Measurements from ENCODE around the gene PSMC4. TPM values are rescaled to one million over a fixed set of nuclear protein-coding genes. Genes with fewer than 3 reads are reported as not detected.

The PSMC4 gene
- total RNA-seq, 1 experiment from 2014 or later: 2,386 TPM

- H3K27me3 ChIP-seq (ENCODE audit: control insufficient read depth, insufficient read depth, low read length): no peaks in the 10 kb centered on the region
- POLR2A ChIA-PET: interaction anchor here (0.5 to 0.7 kb wide), 4 partner anchors 21 to 303 kb away, joined by 3 to 14 read pairs (median 8); no protein-coding TSS in a partner anchor
- intact Hi-C loops (cut with micrococcal nuclease; ENCODE audit: unreplicated experiment) (no loop called here), in situ Hi-C loops (cut with HindIII; ENCODE audit: low pct_unique_long_range_greater_than_20kb, low sequenced_read_pairs) (loop anchor here (5.0 kb wide), 1 partner anchor 184 kb away; no protein-coding TSS in a partner anchor)
- peaks cover 99% of the 10 kb centered on the region for H3K9me3 ChIP-seq (ENCODE audit: control insufficient read depth, insufficient read depth, low read depth, low read length)
- no TSS peak for BruUV-seq (replicated peaks)
- no peak for ATAC-seq
- no peak for DNase-seq (ENCODE audit: low read depth, low spot score)
- H3K27ac ChIP-seq (ENCODE audit: low read length): no peak overlapping the region
- no peak for TF ChIP-seq SIN3A (IDR thresholded peaks at IDR 0.05; ENCODE audit: borderline replicate concordance, insufficient read depth, low read depth, low read length)
- no peak for TF ChIP-seq CTCF (IDR thresholded peaks at IDR 0.05)
- no peak for TF ChIP-seq TCF7L2 (IDR thresholded peaks at IDR 0.05; ENCODE audit: low read depth, low read length)
- TF ChIP-seq REST (IDR thresholded peaks at IDR 0.05; ENCODE audit: insufficient read depth in 1 of 2, low read depth in 2 of 2, low read length in 1 of 2): no peak
- TF ChIP-seq POLR2AphosphoS5 (IDR thresholded peaks at IDR 0.05; ENCODE audit: low read depth, low read length): no peak
- H3K36me3 ChIP-seq (ENCODE audit: control insufficient read depth, insufficient read depth, low read length): no peaks in the 10 kb centered on the region
- CTCF ChIA-PET: interaction anchor here (0.5 kb wide), 1 partner anchor 474 kb away, joined by 5 read pairs; no protein-coding TSS in a partner anchor
- no peak overlapping the region for H3K4me3 ChIP-seq (ENCODE audit: low read depth in 2 of 2, low read length in 2 of 2)
- H3K4me1 ChIP-seq (ENCODE audit: control insufficient read depth, insufficient read depth, low read length): no peaks in the 10 kb centered on the region
These were observed 55.1 kb downstream of the PSMC4 start for GRCh38 chr19:40025938-40026596.

GRCh38 chr19:40026597-40026970, 55.6 kb downstream of the PSMC4 start:
- H3K36me3 ChIP-seq (ENCODE audit: control insufficient read depth, insufficient read depth, low read length): no peaks in the 10 kb centered on the region
- peaks cover 99% of the 10 kb centered on the region for H3K9me3 ChIP-seq (ENCODE audit: control insufficient read depth, insufficient read depth, low read depth, low read length)
- CTCF ChIA-PET: no interaction called here
- no peak overlapping the region for H3K4me3 ChIP-seq (ENCODE audit: low read depth in 2 of 2, low read length in 2 of 2)
- no peaks in the 10 kb centered on the region for H3K4me1 ChIP-seq (ENCODE audit: control insufficient read depth, insufficient read depth, low read length)
- no TSS peak for BruUV-seq (replicated peaks)
- H3K27ac ChIP-seq (ENCODE audit: low read length): no peak overlapping the region
- ATAC-seq (no peak), DNase-seq (ENCODE audit: low read depth, low spot score) (no peak)
- POLR2A ChIA-PET: interaction anchor here (0.7 to 1.2 kb wide), 2 partner anchors 56 to 78 kb away, joined by 3 to 13 read pairs; partner anchors contain the start of gene PSMC4
- intact Hi-C loops (cut with micrococcal nuclease; ENCODE audit: unreplicated experiment): no loop called here
- H3K27me3 ChIP-seq (ENCODE audit: control insufficient read depth, insufficient read depth, low read length): no peaks in the 10 kb centered on the region
- no peak for TF ChIP-seq REST (IDR thresholded peaks at IDR 0.05; ENCODE audit: insufficient read depth in 1 of 2, low read depth in 2 of 2, low read length in 1 of 2)
- no peak for TF ChIP-seq SIN3A (IDR thresholded peaks at IDR 0.05; ENCODE audit: borderline replicate concordance, insufficient read depth, low read depth, low read length)
- no peak for TF ChIP-seq TCF7L2 (IDR thresholded peaks at IDR 0.05; ENCODE audit: low read depth, low read length)
- TF ChIP-seq POLR2AphosphoS5 (IDR thresholded peaks at IDR 0.05; ENCODE audit: low read depth, low read length): no peak
- TF ChIP-seq CTCF (IDR thresholded peaks at IDR 0.05): no peak
- in situ Hi-C loops (cut with HindIII; ENCODE audit: low pct_unique_long_range_greater_than_20kb, low sequenced_read_pairs): loop anchor here (5.0 kb wide), 1 partner anchor 184 kb away; no protein-coding TSS in a partner anchor
